ENCODE results near the gene NKAIN4. TPM values are rescaled to one million over a fixed set of nuclear protein-coding genes. Genes with fewer than 3 reads are reported as not detected.

NKAIN4 gene
- total RNA-seq, 1 experiment from 2014 or later, result 5.0 TPM

DNA sequence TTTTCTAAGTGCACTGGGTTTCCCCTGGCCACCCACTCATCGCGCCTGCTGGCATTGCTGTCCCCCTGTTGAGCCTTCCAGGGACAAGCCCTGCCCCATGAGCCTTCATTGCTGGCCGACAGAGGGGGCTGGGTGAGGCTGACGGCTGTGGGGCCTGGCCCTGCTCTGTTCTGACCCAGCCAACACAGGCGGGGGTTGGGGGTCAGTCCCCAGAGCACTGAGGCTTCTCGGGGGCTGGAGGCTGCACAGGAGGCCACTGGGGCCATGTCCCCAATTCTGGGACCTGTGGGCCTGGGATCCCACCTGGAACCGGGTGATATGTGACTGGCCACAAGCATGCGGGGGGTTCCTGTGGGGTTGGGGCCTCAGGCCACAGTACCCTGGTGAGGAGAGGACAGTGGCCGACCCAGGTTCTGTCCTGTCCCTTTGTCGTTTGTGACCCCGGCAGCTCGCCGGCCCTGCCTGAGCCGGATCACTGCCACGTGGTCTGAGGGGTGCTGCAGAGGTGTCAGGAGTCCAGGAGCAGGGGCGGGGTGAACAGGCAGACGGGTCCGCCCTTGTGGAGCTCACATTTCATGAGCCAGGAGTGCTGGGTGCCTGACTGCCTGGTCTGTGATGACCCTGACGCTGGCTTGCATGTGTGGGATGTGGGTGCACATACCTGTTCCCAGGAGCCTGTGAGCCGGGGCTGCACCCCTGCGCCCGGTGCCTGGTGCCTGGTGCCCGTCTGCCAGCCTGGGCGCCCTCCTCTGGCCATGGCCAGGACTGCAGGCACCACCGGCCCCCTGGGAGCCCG lies 36.6 kb upstream of the NKAIN4 start:
- DNase-seq (ENCODE audit: low read depth), result no peak
- in situ Hi-C loops (cut with HindIII; ENCODE audit: low pct_unique_long_range_greater_than_20kb, low sequenced_read_pairs), result loop anchor here (25.0 kb wide), 2 partner anchors 96 to 296 kb away; no protein-coding TSS in a partner anchor

DNA sequence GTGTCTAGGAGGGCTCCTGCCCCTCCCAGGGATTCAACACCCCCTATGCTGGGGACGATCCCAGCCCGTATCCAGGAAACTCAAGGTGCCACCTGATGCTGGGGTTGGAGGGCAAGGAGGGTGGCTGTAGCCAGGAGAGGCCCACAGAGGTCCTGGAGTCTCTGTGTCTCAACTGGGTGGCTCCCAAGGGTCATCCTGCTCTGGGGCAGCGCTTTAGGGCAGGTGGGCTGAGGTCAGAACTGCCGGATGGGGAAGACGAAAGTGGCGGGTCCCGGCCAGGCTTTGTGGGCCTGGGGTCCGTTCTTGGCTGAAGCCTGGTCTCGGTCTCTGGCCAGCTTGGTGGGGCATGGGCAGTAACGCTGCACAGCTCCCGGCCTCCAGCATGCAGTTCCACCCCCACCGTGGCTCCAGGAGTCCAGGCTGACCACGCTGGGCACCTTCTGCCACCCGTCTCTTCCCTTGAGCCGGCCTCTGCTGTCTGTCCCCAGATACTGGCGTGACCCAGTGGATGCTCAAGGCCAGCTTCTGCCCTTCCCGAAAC lies 35.9 kb upstream of the NKAIN4 start:
- in situ Hi-C loops (cut with HindIII; ENCODE audit: low pct_unique_long_range_greater_than_20kb, low sequenced_read_pairs), result loop anchor here (25.0 kb wide), 2 partner anchors 97 to 297 kb away; no protein-coding TSS in a partner anchor
- DNase-seq (ENCODE audit: low read depth), result no peak

DNA sequence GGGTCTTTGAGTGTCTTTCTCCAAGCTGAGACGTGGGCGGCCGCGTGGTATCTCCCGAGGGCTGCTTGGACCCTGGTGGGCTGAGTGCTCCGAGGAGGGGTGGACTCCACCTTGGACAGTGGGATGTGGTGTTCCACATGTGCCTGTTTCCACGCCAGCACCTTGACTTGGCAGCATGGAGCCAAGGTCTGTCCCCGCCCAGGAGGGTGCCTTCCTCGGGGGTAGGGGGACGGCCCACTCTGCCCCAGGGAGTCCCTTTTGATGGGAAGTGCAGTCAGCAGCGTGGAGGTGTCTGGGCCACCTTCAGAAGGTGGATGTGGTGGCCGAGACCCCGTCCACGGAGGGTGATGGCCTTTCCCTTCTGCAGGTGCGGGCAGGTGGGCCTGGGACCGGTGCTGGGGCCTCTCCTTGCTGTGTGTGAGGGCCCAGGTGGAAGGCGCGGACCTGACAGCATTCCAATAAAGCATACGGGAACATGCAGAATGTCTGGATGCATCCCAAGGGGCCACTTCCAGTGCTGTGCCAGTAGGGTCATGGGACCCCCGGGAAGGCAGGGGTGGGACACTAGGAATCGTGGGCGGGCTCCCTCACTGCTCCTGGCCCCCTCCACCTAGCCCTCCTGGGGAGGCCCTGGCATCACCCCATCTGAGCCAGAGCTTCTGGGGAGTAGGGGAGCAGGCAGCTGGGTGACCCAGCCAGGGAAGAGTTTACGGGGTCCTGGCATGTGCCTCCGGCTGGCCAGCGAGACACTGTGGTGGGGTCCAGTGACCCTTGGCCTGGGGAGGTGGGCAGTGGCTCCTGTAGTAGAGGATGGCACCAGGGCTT lies 35.3 kb upstream of the NKAIN4 start:
- no peak for DNase-seq (ENCODE audit: low read depth)
- in situ Hi-C loops (cut with HindIII; ENCODE audit: low pct_unique_long_range_greater_than_20kb, low sequenced_read_pairs), result loop anchor here (25.0 kb wide), 2 partner anchors 98 to 298 kb away; no protein-coding TSS in a partner anchor

DNA sequence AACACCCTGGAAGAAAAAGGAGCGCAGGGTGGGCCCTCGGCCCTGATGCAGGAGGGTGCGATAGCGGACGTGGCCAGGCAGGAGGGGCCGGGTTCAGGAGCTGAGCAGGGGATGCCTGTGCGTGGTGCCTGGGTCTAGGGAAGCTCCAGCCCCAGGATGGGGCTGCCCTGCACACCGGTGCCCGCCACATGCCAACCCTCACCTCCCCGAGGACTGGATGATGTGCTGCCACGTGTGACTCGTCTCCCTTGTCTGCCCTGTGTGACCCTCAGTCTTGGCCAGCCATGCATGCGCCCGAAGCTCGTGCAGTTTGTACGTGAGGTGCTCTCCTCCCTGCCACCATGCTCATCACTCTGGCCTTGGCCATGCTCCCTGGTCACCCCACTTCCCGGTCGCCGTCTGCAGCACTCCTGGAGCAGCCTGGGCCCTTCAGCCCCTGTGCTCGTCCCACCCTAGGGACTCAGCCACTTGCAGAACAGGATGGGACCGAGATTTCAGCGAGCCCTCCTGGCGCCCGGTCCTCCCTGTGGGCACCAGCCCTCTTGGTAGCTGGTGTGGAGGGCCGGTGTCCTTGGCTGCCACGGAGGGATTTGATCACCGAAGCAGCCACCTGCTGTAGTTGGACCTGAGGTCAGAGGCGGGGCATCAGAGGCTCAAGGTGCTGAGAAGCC lies 34.5 kb upstream of the NKAIN4 start:
- in situ Hi-C loops (cut with HindIII; ENCODE audit: low pct_unique_long_range_greater_than_20kb, low sequenced_read_pairs), result loop anchor here (25.0 kb wide), 2 partner anchors 99 to 299 kb away; no protein-coding TSS in a partner anchor
- no peak for DNase-seq (ENCODE audit: low read depth)

DNA sequence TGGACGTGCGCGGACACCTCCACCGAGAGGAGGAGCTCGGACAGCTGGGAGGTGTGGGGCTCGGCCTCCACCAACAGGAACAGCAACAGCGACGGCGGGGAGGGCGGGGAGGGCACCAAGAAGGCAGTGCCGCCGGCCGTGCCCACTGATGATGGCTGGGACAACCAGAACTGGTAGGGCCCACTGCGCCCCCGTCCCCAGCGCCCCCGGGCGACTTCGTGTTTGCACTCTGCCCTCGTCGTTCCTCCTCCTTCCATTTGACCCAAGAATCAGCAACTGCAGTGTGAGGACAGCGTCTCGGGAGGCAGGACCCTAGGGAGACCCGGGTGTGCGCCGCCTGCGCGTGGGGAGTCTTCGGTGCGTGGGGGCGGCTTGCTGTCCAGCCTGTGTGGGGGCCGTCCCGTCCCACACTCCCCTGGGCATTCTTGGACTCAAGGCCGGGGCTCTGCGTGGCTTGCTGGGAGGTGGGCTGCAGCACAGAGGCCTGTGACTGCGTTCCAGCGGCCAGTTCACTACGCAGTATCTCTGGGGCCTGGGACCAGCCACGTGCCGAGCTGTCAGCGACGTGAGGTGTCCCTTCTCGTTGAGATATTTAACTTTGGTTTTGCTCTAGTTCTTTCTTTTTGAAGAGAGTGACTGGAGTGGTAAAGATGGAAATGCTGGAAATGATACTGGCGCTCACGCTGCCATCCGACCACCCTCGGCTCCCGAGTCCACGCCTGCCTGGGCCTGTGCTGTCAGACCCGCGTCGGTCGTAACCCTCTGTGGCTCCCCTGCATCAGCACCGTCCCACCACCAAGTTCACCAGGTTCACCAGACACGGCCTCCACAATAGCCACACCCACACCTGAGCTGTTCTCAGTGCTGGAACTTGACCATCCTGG lies 33.7 kb upstream of the NKAIN4 start:
- in situ Hi-C loops (cut with HindIII; ENCODE audit: low pct_unique_long_range_greater_than_20kb, low sequenced_read_pairs), result loop anchor here (25.0 kb wide), 2 partner anchors 99 to 299 kb away; no protein-coding TSS in a partner anchor
- no peak for DNase-seq (ENCODE audit: low read depth)

DNA sequence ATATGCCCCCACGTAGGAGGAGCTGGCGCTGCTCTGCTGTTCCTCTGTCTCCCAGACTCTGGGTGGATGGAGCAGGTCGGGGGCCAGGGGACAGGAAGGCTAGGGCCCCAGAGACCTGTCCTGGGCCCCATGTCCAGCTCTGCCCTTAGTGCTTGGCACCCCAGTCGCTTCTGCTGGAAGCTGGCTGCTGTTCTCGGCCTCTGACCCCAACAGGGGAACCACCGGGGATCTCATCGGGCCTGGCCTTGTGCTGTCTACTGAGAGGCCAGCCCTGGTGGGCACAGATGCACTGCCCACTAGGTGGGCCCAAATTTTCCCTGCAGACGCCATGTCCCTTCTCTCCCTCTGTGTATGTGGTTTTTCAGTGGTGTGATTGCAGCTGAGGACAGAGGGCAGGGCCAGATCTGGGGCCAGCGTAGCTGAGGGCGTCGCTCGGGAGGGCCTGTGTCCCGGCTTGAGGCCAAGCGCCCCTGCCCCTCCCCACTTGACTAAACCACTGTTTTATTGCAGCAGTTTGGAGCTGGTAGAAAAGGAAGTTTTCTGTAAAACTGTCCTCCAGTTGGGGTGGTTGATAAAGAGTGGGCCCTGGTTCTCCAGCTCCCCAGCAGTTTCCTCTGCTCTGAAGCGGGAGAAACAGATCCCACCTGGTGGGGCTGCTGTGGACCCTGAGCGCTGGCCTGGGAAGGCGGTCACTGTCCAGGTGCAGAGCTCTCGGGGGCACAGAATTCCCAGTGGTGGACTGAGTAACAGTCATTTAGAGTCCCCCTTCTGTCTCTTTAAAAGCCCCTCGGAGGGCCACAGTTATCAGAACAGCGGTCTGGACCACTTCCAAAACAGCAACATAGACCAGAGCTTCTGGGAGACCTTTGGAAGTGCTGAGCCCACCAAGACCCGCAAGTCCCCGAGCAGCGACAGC lies 32.8 kb upstream of the NKAIN4 start:
- DNase-seq (ENCODE audit: low read depth), result no peak
- in situ Hi-C loops (cut with HindIII; ENCODE audit: low pct_unique_long_range_greater_than_20kb, low sequenced_read_pairs), result loop anchor here (25.0 kb wide), 2 partner anchors 100 to 300 kb away; no protein-coding TSS in a partner anchor

DNA sequence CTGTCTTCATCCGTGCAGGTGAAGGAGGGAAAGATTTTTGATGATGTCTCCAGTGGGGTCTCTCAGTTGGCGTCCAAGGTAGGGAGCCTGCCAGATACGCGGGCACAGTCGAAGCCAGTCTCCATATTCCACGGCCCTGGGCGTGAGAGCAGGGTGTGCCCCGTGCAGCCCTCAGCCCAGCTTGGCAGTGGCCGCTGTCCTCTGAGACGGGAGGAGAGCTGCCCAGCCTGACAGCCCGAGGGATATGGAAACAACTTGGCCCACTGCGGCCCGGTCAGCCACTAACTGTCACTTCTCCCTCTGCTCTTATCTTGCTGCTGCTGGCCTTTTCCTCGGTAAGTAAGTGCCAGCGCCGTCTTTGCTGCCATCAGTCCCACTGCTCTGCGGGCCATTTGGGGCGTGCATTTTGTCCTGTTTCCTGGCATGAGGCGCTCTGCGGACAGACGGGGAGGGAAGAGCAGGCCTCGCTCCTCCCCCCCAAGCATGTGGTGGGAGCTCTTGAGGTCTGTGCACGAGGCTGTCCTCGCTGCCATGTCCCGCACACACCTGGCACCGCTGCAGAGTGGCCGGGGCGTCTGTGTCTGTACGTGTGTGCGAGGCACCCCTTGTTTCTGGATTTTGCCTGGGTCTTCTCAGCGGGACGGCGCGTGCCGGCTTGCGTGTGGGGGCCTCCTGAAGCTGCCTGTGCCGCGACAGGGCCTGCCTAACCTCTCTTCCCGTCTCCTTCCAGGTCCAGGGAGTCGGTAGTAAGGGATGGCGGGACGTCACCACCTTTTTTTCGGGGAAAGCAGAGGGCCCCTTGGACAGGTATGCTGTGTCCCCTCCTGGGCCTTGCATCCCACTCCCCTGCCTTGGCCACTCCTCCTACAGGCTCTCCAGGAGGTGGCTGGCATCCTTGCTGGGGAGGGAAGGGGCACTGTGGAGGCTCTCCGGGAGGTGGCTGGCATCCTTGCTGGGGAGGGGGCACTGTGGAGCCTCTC lies 31.7 kb upstream of the NKAIN4 start:
- no peak for DNase-seq (ENCODE audit: low read depth)
- in situ Hi-C loops (cut with HindIII; ENCODE audit: low pct_unique_long_range_greater_than_20kb, low sequenced_read_pairs), result loop anchor here (25.0 kb wide), 2 partner anchors 101 to 301 kb away; no protein-coding TSS in a partner anchor

DNA sequence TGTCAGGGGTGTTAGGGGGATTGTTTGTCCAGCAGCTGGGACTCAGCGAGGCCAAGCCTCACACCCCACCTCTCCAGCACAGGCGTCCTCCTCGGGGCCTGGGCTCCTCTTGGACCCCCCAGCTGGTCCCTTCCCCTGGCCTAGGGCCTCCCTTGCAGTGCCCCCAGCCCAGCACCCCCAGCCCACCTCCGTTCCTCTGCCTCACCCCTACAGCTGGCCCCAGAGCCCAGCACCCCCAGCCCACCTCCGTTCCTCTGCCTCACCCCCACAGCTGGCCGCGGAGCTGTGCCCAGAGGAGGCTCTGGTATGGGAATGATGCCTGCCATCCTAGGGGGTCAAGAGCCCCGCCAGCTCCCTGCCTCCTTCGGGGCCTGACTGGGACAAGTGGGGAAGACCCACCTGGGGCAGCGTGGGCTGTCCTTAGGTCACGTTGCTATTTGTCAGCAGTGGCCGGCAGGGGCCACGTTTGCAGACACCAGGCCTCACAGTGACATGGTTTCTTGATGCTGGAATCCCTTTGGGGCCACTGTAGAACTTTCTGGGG lies 30.8 kb upstream of the NKAIN4 start:
- DNase-seq (ENCODE audit: low read depth), result no peak
- in situ Hi-C loops (cut with HindIII; ENCODE audit: low pct_unique_long_range_greater_than_20kb, low sequenced_read_pairs), result loop anchor here (25.0 kb wide), 2 partner anchors 102 to 302 kb away; no protein-coding TSS in a partner anchor

DNA sequence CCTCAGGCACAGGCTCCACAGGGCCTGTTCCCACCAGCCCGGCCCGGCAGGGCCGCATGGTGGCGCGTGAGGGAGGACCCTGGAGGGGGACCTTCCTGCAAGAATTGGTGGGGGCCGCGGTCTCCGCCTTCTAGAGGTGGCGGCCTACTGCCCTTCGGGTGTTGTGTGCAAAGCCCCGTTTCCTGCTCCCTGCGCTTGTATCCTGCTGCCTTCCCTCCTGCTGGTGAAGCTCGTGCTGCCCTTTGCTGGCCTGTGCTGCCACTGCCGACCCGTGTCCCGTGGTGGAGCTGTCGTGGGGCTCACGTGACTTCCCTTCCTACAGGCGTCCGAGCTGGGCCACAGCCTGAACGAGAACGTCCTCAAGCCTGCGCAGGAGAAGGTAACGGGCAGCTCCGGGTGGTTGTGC lies 30.3 kb upstream of the NKAIN4 start:
- DNase-seq (ENCODE audit: low read depth), result no peak
- in situ Hi-C loops (cut with HindIII; ENCODE audit: low pct_unique_long_range_greater_than_20kb, low sequenced_read_pairs), result loop anchor here (25.0 kb wide), 2 partner anchors 103 to 303 kb away; no protein-coding TSS in a partner anchor

DNA sequence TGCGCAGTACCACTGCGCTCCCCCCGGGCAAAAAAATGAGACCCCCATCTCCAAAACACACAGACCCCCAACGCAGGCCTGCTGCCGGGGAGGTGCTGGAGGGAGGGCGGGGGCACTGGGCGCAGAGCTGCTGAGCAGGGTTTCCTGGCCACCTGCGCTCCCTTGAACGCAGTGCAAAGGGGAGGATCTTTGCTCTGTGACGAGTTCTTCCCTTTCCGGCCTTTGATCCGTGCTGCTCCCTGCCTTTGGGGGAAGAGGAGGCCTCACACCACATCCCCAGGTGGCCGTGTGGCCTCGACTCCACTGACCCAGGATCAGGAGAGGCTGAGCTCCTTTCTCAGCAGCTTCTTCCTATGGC lies 29.8 kb upstream of the NKAIN4 start:
- no peak for DNase-seq (ENCODE audit: low read depth)
- in situ Hi-C loops (cut with HindIII; ENCODE audit: low pct_unique_long_range_greater_than_20kb, low sequenced_read_pairs), result loop anchor here (25.0 kb wide), 2 partner anchors 103 to 303 kb away; no protein-coding TSS in a partner anchor

DNA sequence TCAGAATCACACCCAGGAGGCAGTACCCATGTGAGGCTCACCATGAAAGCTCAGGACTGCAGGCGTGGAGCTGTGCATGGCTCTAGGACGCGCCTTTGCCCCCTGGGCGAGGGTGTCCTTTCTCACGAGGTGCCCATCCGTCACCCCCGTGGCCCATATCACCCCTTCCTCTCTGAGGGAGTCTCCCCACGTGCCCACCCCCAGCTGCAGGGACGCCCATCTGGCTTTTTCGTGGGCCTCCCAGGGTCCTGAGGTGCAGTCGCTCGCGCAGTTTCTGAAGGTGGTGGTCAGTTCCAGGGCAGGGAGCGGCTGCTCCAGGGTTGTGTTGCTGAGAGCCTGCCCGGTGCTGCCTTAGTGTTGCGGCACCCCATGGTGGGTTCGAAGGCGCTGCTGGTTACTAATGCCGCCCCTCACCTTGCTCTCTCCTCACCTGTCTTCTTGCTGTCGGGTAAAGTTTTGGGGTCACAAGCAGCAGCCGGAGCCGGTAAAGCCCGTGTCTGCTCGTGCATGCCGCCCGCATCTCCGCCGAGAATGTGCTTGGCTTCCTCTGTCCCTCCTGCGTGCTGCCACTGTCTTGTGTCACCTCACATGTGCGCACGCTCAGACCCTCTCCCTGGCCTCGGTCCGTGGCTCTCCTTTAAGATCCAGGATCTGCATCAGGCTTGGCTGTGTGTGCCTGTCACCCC lies 29.3 kb upstream of the NKAIN4 start:
- DNase-seq (ENCODE audit: low read depth), result no peak
- in situ Hi-C loops (cut with HindIII; ENCODE audit: low pct_unique_long_range_greater_than_20kb, low sequenced_read_pairs), result loop anchor here (25.0 kb wide), 2 partner anchors 104 to 304 kb away; no protein-coding TSS in a partner anchor

DNA sequence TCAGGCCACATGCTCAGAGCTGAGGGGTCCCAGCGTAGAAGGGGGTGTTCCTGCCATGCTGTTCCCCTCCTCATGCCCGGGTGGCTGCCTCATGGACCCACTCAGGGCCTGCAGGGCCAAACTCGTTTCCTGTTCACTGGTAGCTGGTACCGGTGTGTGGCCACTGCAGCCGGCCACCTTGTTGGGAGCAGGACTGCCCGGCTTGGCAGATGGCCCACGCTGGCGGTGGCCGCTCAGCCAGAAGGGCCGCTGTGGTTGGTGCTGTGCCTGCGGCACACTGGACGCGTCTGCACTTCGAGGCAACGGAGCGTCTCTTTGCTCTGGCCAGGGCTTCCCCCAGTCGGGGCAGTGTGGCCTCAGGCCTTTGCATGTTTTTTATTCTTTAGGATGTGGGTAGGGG lies 28.7 kb upstream of the NKAIN4 start:
- in situ Hi-C loops (cut with HindIII; ENCODE audit: low pct_unique_long_range_greater_than_20kb, low sequenced_read_pairs), result loop anchor here (25.0 kb wide), 2 partner anchors 104 to 304 kb away; no protein-coding TSS in a partner anchor
- no peak for DNase-seq (ENCODE audit: low read depth)

DNA sequence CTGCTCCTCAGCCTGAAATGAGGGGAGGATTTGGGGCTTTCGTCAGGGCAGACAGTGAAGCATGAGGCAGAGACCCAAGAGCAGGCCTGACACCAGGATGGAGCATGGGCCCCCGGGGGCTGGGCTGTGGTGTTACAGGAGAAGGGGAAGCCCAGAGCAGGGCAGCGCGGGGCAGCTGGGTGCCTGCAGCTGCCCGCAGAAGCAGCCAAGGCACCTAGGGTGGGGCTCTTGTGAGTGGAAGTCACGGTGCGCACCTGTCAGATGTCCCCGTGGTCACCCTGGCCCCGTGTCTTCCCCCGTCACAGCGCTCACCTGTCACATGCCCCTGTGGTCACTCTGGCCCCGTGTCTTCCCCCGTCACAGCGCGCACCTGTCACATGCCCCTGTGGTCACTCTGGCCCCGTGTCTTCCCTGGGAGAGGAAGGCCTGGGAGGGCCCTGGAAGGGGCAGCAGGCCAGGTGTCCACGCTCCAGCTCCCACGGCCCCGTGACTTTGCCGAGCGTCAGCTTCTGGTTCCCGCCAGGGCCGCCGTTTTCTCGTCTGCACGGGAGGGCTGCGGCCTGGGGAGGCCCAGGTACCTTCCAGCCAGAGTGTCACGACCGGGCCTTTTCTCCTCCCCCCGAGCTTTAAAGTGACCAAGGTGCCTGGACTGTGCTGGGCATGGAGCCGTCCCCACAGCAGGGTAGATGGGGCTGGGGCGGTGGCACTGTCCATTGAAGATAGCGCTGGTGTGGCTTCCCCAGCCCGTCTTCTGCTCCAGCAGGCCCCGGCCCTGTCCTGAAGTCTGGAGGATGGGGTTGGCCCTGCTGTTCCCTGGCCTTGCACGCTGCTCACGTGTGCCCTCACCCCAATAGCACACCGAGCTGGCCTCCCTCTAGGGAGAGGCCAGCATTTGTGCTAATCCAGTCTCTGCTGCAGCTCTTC lies 27.7 kb upstream of the NKAIN4 start:
- in situ Hi-C loops (cut with HindIII; ENCODE audit: low pct_unique_long_range_greater_than_20kb, low sequenced_read_pairs), result loop anchor here (25.0 kb wide), 2 partner anchors 105 to 305 kb away; no protein-coding TSS in a partner anchor
- no peak for DNase-seq (ENCODE audit: low read depth)
